A172 (cell line): Measurements from ENCODE around the gene LRRIQ4. TPM values are rescaled to one million over a fixed set of nuclear protein-coding genes. Genes with fewer than 3 reads are reported as not detected.

Experiments used
- DNase-seq: peaks from one replicate; pipeline ENCODE4 v3.0.0-alpha.2; 2015; ENCODE audit warnings: low spot score
- total RNA-seq: library from RNA; depleted of rRNA; stranded (reverse); fragments of >200 nt; shearing (Covaris generic); gene quantifications from 2 replicates; pipeline ENCODE4 v1.2.3, GENCODE V29; 2014; rRNA removed

LRRIQ4 gene
- total RNA-seq, 1 experiment from 2014 or later = not detected

DNA sequence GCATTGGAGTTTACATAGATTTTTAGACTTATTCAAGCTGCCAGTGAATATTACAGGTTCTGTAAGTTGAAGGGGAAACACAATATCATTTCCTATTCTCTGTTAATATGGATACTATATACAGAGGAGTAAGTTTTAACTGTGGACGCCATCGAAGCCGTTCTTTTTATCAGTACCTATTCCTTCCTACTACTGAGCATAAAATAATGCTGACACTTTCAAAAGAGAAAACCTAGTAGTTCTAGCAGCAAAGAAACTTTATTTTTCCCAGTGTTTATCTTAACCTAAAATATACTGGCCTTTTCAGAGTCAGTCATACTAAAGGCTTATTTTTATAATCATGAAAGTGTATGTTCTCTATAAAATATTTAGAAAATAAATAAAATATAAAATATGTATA is 42.8 kb downstream of the LRRIQ4 start:
- no peak for DNase-seq

DNA sequence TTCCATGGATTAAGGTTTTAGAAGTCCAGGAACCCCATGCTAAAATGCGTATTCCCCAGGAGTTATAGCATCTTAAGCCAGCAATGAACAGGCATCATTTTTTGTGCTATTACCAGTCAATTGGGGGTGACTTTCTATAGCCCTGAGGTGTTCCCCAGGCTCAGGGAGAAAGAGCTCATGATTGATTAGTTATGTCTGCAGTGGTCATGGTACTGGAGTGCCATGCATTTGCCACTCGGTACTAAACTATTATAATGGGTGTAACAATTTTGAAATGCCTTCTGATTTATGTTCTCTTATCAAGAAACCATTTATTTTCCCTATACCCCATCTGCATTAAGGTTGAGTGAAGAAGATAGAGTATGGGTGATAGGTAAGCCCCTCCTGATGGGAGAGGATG is 45.1 kb downstream of the LRRIQ4 start:
- DNase-seq = no peak

DNA sequence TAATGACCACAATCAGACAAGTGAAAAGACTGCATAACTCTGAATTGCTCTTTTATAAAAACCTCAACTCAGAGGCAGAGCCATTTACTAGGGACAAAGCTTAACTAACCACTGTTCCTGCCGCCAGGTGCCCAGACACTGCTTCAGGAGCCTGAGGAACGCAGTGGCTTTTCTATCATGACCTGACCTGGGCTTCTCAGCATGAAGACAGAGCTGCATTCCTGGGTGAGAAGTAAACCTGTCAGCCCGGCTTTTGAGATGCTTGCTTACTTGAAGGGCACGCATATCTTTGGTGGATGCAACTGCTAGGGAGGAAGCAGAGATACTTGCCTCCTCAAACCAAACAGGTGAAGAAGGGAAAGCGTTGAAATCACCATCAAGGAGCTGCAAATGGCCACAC is 49.2 kb downstream of the LRRIQ4 start:
- DNase-seq = no peak

DNA sequence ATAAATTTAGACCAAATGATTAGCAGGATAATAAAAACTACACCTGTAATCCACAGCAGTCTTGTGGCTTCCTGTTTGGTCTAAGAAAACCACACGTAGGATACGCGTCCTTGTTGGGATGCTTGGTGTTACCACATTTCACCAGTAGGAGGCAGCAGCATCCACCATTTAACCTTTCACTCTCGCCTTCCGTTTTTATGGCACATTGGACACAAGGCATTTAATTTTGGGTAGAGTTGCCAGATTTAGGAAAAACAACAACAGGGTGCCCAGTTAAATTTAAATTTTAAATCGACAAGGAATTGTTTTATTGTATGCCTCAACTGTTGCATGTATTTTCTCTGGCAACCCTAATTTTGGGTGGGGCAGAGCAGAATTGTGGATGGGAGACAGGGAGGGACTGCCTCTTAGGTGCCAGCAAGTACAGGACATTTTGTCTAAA is 50.8 kb downstream of the LRRIQ4 start:
- DNase-seq = peak; percentile 79

DNA sequence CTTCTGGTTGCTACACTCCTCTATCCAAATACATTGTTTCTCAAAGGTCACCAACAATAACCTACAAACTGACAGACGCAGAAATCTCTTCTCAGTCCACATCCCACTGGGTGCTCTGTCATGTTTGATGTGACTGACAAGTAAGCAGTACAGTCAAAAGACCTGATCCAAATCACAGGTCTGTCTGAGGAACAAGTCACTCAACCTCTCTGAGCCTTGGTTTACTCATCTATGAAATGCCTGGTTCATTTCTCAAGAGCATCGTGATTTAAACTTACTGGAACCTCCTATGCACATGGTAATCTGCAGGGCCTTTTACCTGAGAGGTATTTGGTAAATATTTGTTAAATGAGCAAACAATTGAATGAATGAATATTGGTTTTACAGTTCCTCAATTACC is 51.6 kb downstream of the LRRIQ4 start:
- no peak for DNase-seq

DNA sequence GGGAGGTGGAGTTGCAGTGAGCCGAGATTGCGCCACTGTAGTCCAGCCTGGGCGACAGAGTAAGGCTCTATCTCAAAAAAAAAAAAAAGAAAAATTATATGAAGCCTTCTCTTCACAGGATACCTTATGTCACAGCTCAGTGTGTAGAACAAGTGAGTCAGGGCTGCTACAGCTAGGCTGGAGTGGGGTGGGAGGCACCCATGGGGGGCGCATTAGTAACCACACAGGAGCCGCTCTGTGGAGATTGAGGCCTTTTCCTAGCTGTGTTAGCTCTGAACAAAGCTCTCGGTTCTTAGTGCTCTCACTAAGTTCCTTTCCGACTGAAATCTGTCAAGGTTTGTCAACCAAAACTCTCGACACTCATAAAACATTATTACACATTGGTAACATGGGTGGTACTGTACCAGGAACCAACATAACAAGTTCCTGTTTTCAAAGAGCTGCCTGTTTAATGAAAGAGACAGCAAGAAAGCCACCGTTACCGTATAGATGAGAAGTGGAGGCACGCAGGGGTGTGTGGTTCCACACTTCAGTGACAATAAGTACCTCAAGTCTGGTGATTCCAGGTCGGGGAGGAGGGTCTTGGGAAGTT is 52.6 kb downstream of the LRRIQ4 start:
- DNase-seq = no peak

DNA sequence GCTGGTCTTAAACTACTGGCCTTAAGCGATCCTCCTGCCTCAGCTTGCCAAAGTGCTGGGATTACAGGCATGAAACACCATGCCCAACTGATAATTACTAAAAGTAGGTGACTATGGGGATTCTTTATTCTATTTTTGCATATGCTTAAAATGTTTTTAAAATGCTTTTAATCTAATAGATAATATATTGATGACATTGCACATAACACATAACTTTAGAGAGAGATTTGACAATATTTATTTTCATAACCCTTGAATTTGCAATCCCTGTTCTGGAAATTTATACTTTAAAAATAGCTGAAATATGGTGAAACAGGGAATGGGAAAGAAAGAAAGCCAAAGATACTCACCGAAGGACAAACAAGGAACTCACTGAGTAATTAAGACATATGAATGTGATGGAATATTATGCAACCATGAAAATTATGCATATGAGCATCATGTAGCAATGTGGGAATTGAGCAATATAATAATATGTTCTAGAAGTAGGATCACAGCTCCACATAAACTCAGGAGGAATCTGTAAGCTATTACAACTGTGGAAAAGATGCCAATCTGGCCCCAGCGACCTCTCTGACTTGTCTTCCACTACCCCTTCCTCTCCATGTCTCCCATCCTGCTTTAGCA is 55.0 kb downstream of the LRRIQ4 start:
- no peak for DNase-seq

DNA sequence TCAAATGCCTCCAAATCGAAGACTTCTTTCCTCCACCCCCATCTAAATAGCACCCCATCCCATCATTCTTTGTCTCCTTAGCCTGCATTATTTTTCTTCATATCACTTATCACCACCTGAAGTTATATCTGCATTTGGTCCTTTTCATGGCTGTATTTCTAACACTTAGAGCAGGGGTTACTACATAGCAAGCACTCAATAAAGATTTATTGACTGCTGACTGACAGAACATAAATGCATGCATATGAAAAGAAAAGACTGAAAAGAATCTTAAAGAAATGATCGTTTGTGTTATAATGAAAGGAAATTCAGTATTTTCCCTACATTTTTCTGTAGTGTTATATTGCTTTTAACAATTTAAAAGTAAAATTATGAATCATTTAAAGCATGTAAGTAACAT is 55.7 kb downstream of the LRRIQ4 start:
- DNase-seq = no peak

DNA sequence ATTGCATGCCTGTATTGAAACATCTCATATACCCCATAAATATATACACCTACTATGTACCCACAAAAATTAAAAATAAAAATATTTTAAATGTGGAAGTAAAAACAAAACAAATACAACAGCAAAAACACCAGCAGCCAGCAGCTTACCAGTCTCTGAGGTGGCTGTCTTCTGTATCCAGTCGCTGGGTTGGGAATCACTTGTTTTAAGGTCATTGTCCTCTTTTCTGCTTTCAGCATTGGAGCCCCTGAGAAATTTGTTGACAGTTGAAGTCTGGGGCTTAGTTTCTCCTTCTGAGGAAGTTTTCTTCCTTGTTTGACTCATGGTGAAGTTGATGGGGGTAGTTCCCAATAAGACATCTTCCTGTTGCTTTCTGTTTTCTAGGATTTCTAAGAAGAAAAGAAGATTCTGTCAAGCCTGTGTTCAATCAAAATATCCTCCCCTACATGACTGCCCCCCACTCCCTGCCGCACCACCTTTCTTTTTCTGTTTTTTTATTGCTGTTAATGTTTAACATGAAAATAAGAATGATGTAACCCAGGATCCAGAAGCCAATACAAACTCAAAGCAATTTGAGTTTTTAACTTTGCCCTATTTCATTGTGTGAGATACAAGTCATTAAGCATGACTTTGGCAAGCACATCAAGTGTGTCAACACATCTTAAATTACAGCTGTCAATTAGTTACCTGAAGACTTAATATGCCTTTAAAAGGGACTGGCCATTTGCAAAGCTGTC is 57.0 kb downstream of the LRRIQ4 start, which contains the start of gene LRRC31:
TSS of gene LRRC31 (minus strand) at position 452 of the 737 bp plus-strand sequence. CDS start at position 324, 128 bp downstream.
- no peak for DNase-seq

DNA sequence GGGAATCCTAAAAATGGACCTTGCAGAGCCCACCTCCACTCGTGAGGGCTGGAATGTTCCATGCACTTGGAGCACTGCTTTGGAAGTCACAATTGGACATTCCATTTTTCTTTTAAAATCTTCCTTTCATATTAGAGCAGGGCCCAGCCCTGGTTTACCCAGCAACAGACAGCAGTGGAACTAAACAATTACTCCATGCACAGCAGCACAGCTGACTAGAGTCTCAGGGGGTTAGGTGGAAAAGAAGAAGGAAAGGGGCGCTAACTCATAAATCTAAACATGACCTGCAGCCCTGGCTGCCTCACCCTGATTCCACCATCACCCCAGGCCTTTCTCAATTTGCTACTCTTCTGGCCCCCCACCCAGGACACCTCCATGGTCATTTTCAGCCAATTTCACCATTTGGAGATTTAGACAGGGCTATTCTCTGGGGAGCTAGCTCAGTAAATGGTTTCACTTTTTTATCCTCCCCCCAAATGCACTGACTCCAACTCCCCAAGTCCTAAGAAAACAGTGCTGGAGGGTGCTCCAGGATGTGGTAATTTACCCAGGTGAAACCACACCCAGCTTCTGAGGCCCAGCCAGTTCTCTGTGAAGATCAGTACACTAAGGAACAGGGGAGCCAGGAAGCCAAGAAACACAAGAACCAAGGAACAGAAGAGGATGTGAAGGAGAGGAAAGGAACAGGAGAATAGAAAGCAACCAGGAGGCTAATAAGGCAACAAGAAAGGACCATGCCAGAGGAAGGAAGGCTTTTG is 58.6 kb downstream of the LRRIQ4 start:
- no peak for DNase-seq

DNA sequence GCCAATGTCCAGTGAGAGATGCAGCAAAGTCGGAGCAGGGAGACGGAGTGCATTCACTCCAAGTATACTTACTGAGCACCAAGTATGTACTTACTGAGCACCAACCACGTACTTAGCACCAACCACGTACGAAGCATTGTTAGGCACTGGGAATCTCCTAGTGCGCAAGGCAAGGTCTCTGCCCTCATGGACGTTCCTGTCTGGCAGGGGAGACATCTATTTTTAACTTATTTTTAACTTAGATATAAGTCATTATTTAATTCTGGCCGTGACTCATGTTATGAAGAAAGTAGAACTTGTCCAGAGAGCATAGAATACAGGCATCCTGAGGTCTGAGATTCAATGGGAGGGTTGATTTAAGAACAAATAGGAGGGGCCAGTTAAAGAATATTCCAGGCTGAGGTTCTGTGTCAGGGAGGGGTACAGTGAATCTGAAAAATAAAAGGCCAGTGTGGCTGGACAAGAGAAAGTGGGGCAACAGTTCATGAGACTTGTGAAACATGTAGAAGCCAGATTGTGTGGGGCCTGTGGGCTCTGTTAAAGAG is 66.4 kb downstream of the LRRIQ4 start:
- DNase-seq = no peak

DNA sequence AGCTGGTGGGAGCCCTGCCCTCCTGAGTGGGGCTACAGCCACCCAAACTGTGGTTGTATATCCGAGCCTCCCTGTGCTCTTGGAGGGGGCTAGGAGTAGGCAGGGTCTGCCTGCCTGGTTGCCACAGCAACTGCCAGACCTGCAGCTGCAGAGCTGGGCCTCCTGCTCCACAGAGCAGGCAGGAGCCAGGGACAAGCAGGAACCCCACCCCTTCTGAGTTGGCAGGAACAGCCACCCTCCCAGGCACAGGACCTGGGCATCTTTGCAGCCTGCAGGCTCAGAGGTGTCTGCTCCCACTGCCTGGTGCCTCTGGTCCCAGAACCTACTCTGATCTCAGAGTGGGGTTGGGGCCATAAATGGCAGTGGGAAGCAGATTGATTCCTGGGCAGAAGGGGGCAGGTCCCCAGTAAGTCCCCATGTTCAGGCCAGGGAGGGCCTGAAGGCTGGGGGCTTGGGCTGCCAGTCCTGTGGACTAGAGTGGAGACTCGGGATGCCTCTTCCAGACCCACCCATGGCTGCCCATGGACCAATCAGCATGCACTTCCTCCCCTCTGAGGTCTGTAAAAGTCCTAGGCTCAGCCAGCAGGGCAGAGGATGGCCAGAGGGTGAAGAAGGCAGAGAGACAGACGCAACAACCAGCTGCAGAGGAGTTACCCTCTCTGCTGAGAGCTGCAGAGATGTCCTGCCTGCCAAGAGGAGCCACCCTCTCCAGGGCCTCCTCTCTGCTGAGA is 67.3 kb downstream of the LRRIQ4 start:
- no peak for DNase-seq

DNA sequence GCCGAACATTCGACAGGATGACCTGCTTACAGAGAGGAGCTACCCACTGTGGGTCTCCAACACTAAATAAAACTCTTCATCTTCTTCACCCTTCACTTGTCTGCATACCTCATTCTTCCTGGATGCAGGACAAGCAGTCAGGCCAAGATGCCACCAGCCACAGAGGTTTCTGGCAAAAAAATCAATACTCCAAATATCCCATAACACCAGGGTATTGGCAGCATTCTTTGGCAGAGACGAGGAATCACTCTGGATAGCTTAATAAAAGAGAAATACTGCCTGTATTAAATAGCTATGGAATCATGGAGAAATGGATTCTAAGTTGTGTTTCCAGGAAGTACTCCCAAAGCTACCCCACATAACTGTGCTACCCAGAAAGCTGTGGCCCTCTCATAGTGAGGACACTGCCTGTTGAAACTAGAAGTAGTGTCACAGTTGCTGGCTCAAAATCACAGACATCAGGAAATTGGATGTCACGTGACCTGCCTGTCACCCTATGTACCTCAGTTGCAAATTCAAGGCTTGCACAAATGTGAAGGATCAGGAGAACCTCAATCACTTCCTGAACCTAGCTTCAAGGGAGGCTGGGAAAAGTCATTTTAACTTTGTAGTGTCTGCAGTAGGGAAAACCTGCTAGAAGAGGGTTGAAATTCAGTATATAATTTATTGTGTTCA is 68.0 kb downstream of the LRRIQ4 start:
- no peak for DNase-seq

DNA sequence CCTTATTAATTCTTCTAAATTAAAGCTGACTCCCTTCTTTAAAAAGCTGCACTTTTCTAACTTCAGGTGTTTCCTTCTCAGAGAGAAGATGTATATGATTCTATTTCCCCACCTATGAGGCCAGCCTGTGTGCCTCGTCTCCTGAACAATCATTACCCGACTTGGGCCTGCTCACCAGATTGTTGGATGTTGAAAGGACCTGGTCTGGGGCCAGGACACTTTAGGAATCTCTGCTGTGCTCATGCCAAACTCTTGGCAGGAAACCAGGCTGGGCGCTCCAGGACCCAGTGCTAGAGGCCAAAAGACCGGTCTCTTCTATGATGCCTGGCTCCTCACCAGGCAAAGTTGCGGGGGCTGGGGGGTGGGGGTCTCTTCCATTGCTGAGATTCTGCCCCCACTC is 74.0 kb downstream of the LRRIQ4 start:
- DNase-seq = no peak

Other genes starting within 250 kb of the LRRIQ4 start
- 8.0 and 19.1 TPM in 2 replicates for gene MECOM, start 149.2 kb upstream of the LRRIQ4 start, total RNA-seq
- gene TERC, start 47.8 kb upstream of the LRRIQ4 start, total RNA-seq = 145 and 302 TPM in 2 replicates
- gene ACTRT3, start 43.3 kb upstream of the LRRIQ4 start, total RNA-seq = 2.9 and 3.3 TPM in 2 replicates
- gene MYNN, start 39.5 kb upstream of the LRRIQ4 start, total RNA-seq = 24.0 and 30.9 TPM in 2 replicates
- not detected in 2 replicates for gene LRRC34, start within 50 bp of the LRRIQ4 start, total RNA-seq
- not detected in 2 replicates for gene LRRC31, start 57.1 kb downstream of the LRRIQ4 start, total RNA-seq
- gene SAMD7, start 98.7 kb downstream of the LRRIQ4 start, total RNA-seq = not detected in 2 replicates
- gene SEC62, start 153.9 kb downstream of the LRRIQ4 start, total RNA-seq = 34.8 and 37.2 TPM in 2 replicates
- 1.9 and 2.7 TPM in 2 replicates for gene GPR160, start 225.1 kb downstream of the LRRIQ4 start, total RNA-seq